Loucy (cell line): Measurements from ENCODE around the gene RGS3.

Experiments
- H2AFZ ChIP-seq: fragments of 200-600 bp; sonication (generic); 2 replicates; pipeline ENCODE4 v1.6.0; 2016; ENCODE audit warnings: antibody characterized with exemption, mild to moderate bottlenecking, low read length, moderate library complexity
- H3F3A ChIP-seq: fragments of 200-600 bp; 2 replicates; pipeline ENCODE4 v1.6.0; 2016; ENCODE audit warnings: antibody characterized with exemption, low read depth, mild to moderate bottlenecking
- H3K27me3 ChIP-seq: fragments of 200-600 bp; sonication (generic); 2 replicates; pipeline ENCODE4 v1.6.1; 2014; ENCODE audit warnings: low read length, mild to moderate bottlenecking; ENCODE audit not compliant: insufficient read depth, poor library complexity, severe bottlenecking
- H3K36me3 ChIP-seq: fragments of 200-600 bp; sonication (generic); 2 replicates; pipeline ENCODE4 v1.6.1; 2016; ENCODE audit warnings: low read length; ENCODE audit not compliant: insufficient read depth
- H3K4me1 ChIP-seq: fragments of 200-600 bp; sonication (generic); 2 replicates; pipeline ENCODE4 v1.5.1; 2014; ENCODE audit warnings: low read length, mild to moderate bottlenecking; ENCODE audit not compliant: insufficient read depth, poor library complexity, severe bottlenecking
- H3K4me2 ChIP-seq: fragments of 200-600 bp; sonication (generic); 2 replicates; pipeline ENCODE4 v1.6.0; 2014; ENCODE audit warnings: antibody characterized with exemption, low read length, low read depth, mild to moderate bottlenecking; ENCODE audit not compliant: poor library complexity, severe bottlenecking
- H3K4me3 ChIP-seq: fragments of 200-600 bp; sonication (generic); 2 replicates; pipeline ENCODE4 v1.5.1; 2014; ENCODE audit warnings: low read length, mild to moderate bottlenecking, mixed read lengths; ENCODE audit not compliant: poor library complexity, severe bottlenecking
- H3K79me2 ChIP-seq: fragments of 200-600 bp; sonication (generic); 2 replicates; pipeline ENCODE4 v1.6.1; 2014; ENCODE audit warnings: low read length; ENCODE audit not compliant: insufficient read depth
- H3K9ac ChIP-seq: fragments of 200-600 bp; sonication (generic); 2 replicates; pipeline ENCODE4 v1.6.0; 2014; ENCODE audit warnings: mild to moderate bottlenecking, low read depth, low read length, moderate library complexity; ENCODE audit not compliant: poor library complexity, severe bottlenecking
- H3K9me2 ChIP-seq: fragments of 200-600 bp; sonication (generic); replicated peaks from 2 replicates; pipeline ENCODE4 v1.6.1; 2016; ENCODE audit warnings: low read depth, low read length, mixed read lengths
- H3K9me3 ChIP-seq: fragments of 200-600 bp; sonication (generic); 2 replicates; pipeline ENCODE4 v1.6.1; 2014; ENCODE audit warnings: mild to moderate bottlenecking, antibody characterized with exemption, low read length, low read depth; ENCODE audit not compliant: insufficient read depth
- H4K20me1 ChIP-seq: fragments of 200-600 bp; sonication (generic); 2 replicates; pipeline ENCODE4 v1.6.0; 2014; ENCODE audit warnings: antibody characterized with exemption, low read length, mild to moderate bottlenecking; ENCODE audit not compliant: insufficient read depth, poor library complexity, severe bottlenecking
- EZH2phosphoT487 ChIP-seq: fragments of 200-600 bp; IDR thresholded peaks from 2 replicates; pipeline ENCODE4 v1.6.1; 2018; ENCODE audit warnings: antibody characterized with exemption, mild to moderate bottlenecking, moderate library complexity, borderline replicate concordance
- TF ChIP-seq, protein P1 (sequence below): fragments of 200-600 bp; sonication (generic); conservative IDR thresholded peaks from 2 replicates; pipeline ENCODE4 v1.5.1; 2014; ENCODE audit warnings: mild to moderate bottlenecking, antibody characterized with exemption, low read length

The RGS3 gene

DNA sequence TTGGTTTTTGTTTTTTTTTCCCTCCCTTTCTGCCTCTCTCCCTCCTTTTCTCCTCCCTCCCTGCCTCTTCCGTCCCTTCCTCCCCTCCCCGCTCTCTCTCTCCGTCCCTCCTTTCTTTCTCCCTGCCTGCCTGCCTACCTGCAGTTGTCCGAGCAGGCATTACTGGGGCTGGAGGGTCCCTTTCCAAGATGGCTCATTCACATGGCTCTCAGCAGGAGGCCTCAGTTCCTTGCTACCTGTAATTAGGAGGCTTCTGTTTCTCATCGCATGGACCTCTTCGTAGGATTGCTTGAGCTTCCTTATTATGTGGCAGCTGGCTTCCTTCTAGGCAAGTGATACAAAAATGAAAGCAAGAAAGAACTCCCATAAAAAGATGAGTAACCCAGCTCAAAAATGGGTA is 8.0 kb downstream of the RGS3 start:
- no peak overlapping the region for H3K4me2 ChIP-seq

DNA sequence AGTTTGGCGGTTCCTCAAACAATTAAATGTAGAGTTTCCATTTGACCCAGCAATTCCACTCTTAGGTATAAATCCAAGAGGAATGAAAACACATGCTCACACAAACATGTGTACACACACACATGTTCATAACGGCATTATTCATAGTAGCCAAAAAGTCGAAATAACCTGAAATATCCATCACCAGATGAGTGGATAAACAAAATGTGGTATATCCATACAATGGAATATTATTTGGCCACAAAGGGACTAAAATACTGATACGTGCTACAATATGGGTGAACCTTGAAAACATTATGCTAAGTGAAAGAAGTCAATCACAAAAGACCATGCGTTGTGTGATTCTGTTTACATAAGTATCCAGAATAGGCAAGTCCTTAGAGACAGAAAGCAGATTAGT is 8.7 kb downstream of the RGS3 start:
- peaks cover under 1% of the 10 kb centered on the region for H3K4me1 ChIP-seq
- no peaks in the 10 kb centered on the region for H3K79me2 ChIP-seq
- no peak overlapping the region for H2AFZ ChIP-seq
- 0 out of 2 replicates have a peak, but pooled peaks cover 4% of the 10 kb centered on the region for H3K36me3 ChIP-seq
- TF ChIP-seq, protein P1, sequence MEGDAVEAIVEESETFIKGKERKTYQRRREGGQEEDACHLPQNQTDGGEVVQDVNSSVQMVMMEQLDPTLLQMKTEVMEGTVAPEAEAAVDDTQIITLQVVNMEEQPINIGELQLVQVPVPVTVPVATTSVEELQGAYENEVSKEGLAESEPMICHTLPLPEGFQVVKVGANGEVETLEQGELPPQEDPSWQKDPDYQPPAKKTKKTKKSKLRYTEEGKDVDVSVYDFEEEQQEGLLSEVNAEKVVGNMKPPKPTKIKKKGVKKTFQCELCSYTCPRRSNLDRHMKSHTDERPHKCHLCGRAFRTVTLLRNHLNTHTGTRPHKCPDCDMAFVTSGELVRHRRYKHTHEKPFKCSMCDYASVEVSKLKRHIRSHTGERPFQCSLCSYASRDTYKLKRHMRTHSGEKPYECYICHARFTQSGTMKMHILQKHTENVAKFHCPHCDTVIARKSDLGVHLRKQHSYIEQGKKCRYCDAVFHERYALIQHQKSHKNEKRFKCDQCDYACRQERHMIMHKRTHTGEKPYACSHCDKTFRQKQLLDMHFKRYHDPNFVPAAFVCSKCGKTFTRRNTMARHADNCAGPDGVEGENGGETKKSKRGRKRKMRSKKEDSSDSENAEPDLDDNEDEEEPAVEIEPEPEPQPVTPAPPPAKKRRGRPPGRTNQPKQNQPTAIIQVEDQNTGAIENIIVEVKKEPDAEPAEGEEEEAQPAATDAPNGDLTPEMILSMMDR = no peak
- no peak for TF ChIP-seq EZH2phosphoT487
- H3K9me2 ChIP-seq = no peaks in the 10 kb centered on the region
- no peaks in the 10 kb centered on the region for H3K27me3 ChIP-seq
- no peak overlapping the region for H3K4me3 ChIP-seq
- no peaks in the 10 kb centered on the region for H4K20me1 ChIP-seq
- H3K9ac ChIP-seq = no peak overlapping the region
- H3K4me2 ChIP-seq = no peak overlapping the region
- peaks cover 2% of the 10 kb centered on the region for H3K9me3 ChIP-seq
- no peaks in the 10 kb centered on the region for H3F3A ChIP-seq

More for the DNA sequence above, 8.0 kb downstream of the RGS3 start:
- Histone ChIP-seq H3K27me3 (no peaks in the 10 kb centered on the region), H3K36me3 (0 out of 2 replicates have a peak, but pooled peaks cover 4% of the 10 kb centered on the region), H3F3A (no peaks in the 10 kb centered on the region), H3K9me3 (peaks cover 6% of the 10 kb centered on the region), H3K4me3 (no peak overlapping the region), H3K4me1 (no peaks in the 10 kb centered on the region), H3K79me2 (no peaks in the 10 kb centered on the region), H4K20me1 (no peaks in the 10 kb centered on the region), H3K9me2 (no peaks in the 10 kb centered on the region), H3K9ac (no peak overlapping the region), H2AFZ (no peak overlapping the region)
- TF ChIP-seq, protein P1 = no peak
- no peak for TF ChIP-seq EZH2phosphoT487

GRCh38 chr9:113474360-113475028 is 11.0 kb downstream of the RGS3 start:
- no peaks in the 10 kb centered on the region for H3K79me2 ChIP-seq

DNA sequence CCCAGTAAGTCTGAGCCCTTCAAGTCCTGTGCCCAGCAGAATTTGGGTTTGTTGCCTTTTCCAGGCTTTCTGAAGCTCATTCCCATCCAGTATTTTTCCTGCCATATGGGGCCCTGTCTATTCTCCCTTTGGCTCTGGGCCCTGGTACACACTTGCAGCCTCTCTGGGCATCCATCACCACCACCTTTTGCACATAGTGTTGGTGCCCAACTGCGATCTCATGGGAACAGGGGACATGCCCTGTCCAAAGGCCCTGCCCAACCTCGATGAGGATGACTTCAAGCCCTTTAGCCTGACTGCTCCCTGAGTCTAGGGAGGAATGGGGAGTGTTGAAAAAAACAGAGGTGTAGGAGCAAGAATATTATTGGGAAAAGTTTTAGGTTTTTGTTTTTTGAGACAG is 11.5 kb downstream of the RGS3 start:
- H4K20me1 ChIP-seq = no peaks in the 10 kb centered on the region
- no peak overlapping the region for H2AFZ ChIP-seq
- H3K4me3 ChIP-seq = no peak overlapping the region
- no peak for TF ChIP-seq EZH2phosphoT487
- TF ChIP-seq, protein P1 = no peak
- H3K9me3 ChIP-seq = no peaks in the 10 kb centered on the region; the same call in 1 of the 2 replicates
- 0 out of 2 replicates have a peak, but pooled peaks cover 4% of the 10 kb centered on the region for H3K36me3 ChIP-seq
- no peak overlapping the region for H3K4me2 ChIP-seq
- H3K79me2 ChIP-seq = no peaks in the 10 kb centered on the region
- no peaks in the 10 kb centered on the region for H3K9me2 ChIP-seq
- no peak overlapping the region for H3K9ac ChIP-seq
- H3K4me1 ChIP-seq = peaks cover 19% of the 10 kb centered on the region
- no peaks in the 10 kb centered on the region for H3F3A ChIP-seq
- H3K27me3 ChIP-seq = no peaks in the 10 kb centered on the region

More at GRCh38 chr9:113474360-113475028, 11.0 kb downstream of the RGS3 start:
- no peak for TF ChIP-seq EZH2phosphoT487
- Histone ChIP-seq H3K4me2 (no peak overlapping the region), H3K9ac (no peak overlapping the region), H3K4me3 (no peak overlapping the region), H3K9me2 (no peaks in the 10 kb centered on the region), H3K27me3 (no peaks in the 10 kb centered on the region), H2AFZ (no peak overlapping the region), H3F3A (no peaks in the 10 kb centered on the region), H3K9me3 (no peaks in the 10 kb centered on the region; the same call in 1 of the 2 replicates), H3K36me3 (0 out of 2 replicates have a peak, but pooled peaks cover 4% of the 10 kb centered on the region), H3K4me1 (peaks cover 15% of the 10 kb centered on the region), H4K20me1 (no peaks in the 10 kb centered on the region)
